SJCRH30 (cell line): ENCODE data around the gene KRT38. TPM values are rescaled to one million over a fixed set of nuclear protein-coding genes. Genes with fewer than 3 reads are reported as not detected.
"Not testable (repeated sequence)": the region's sequence is repeated elsewhere in the genome, so short reads cannot be mapped to it uniquely, and the experiment has no call there.

Experiments
- DNase-seq, 2 experiments: peaks; one replicate each; pipeline ENCODE4 v3.0.0-alpha.2; 2015 to 2020
- H3K27ac ChIP-seq: fragments of 250-450 bp; sonication (Bioruptor Pico); 2 replicates; pipeline ENCODE4 v1.5.1; 2020; ENCODE audit warnings: mild to moderate bottlenecking, moderate library complexity
- H3K27me3 ChIP-seq: fragments of 250-450 bp; sonication (Bioruptor Pico); 2 replicates; pipeline ENCODE4 v1.5.1; 2020; ENCODE audit warnings: mild to moderate bottlenecking, moderate library complexity
- H3K36me3 ChIP-seq: fragments of 250-450 bp; sonication (Bioruptor Pico); 2 replicates; pipeline ENCODE4 v1.5.1; 2020; ENCODE audit warnings: mild to moderate bottlenecking, moderate library complexity
- H3K4me1 ChIP-seq: fragments of 250-450 bp; sonication (Bioruptor Pico); 2 replicates; pipeline ENCODE4 v1.5.1; 2020; ENCODE audit warnings: mild to moderate bottlenecking, moderate library complexity
- H3K4me3 ChIP-seq: fragments of 250-450 bp; sonication (Bioruptor Pico); 2 replicates; pipeline ENCODE4 v1.5.1; 2020; ENCODE audit warnings: mild to moderate bottlenecking, moderate library complexity
- H3K9me3 ChIP-seq: fragments of 250-450 bp; sonication (Bioruptor Pico); replicated peaks from 2 replicates; pipeline ENCODE4 v1.5.1; 2020; ENCODE audit warnings: mild to moderate bottlenecking, moderate library complexity
- total RNA-seq: library from RNA; depleted of rRNA; stranded (reverse); fragments of >200 nt; shearing (Covaris generic); gene quantifications from 2 replicates; pipeline ENCODE4 v1.2.3, GENCODE V29; 2014

The KRT38 gene
- total RNA-seq, 1 experiment from 2014 or later, result not detected

DNA sequence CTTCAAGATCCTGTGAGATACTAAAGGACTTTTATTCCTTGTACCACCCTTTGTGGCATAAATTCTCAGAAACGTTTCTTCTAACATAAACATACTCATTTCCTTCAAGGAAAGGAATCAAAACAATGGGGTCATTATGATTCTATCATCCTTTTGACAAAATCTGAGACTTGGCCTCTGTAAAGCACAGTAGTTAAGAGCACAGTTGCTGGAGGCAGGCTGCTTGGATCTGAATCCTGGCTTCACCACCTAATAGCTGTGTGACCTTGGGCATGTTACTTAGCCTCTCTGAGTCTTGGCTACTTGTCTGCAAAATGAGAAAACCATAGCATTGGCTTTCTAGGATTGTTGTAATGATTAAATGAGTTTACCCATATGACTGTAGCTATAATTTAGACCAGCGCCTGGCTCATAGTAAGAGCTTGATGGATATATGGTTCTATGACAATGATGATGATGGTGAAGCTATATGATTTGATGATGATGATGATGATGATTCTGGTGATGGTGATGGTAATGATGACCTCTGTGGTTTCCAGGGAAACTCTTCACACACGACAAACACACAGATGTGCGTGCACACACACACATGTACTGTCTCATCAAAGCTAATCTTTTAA, 37.3 kb downstream of the KRT38 start:
- H3K27me3 ChIP-seq, result no peaks in the 10 kb centered on the region
- H3K9me3 ChIP-seq, result no peaks in the 10 kb centered on the region
- H3K4me3 ChIP-seq, result no peak overlapping the region
- no peaks in the 10 kb centered on the region for H3K36me3 ChIP-seq
- peaks cover 10% of the 10 kb centered on the region for H3K4me1 ChIP-seq
- H3K27ac ChIP-seq, result no peak overlapping the region
- no peak for DNase-seq

DNA sequence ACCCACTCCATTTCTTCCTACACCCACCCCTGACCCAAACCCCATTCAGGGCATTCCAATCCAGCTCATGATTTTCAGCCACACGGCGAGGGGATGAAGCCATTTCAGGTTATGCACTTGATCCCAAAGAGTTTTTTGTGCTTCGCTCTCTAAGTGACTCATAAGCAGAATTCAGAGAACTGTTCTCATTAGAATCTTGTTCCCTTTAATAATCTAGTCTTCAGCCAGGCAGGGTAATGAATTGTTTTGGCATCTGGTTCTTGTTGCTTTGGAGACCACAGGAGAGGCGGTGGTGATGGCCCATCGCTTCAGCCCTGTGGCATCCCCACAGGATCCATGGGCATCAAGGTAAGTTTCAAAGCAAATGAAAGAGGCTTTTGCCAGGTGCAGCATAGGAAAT, 38.6 kb downstream of the KRT38 start:
- H3K27ac ChIP-seq, result no peak overlapping the region
- peaks cover 10% of the 10 kb centered on the region for H3K4me1 ChIP-seq
- no peaks in the 10 kb centered on the region for H3K27me3 ChIP-seq
- no peaks in the 10 kb centered on the region for H3K36me3 ChIP-seq
- no peaks in the 10 kb centered on the region for H3K9me3 ChIP-seq
- no peak for DNase-seq
- H3K4me3 ChIP-seq, result no peak overlapping the region

DNA sequence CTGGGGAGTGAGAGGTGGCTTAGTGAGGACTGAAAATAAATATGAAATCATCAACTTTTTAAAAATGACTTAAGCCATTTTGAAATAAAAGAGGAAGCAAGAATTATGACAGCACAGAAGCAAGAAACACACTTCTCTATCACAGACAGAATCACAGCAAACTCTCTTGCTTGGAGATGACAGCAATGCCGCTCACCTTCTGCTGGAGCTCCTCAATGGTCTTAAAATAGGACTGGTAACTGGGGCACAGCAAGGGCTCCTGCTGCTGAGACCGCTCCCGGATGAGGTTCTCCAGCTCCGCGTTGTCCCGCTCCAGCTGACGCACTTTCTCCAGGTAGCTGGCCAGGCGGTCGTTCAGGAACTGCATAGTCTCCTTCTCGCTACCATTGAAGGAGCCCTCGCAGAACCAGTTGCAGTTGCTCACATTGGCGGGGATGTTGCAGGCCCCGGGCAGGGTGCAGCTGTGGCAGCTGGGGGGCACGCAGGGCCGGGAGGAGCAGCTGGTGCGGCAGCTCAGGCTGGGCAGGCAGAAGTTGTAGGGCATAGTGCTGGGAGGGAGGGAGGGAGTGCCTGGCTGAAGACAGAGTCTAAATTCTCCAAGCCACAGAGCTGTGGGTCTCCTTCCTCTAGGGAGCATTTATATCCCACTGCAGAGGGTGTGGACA, 43.7 kb downstream of the KRT38 start, which contains the start of gene KRT31:
TSS of gene KRT31 (minus strand) at position 613 of the 665 bp plus-strand sequence. CDS start at position 544, 69 bp downstream.
- H3K9me3 ChIP-seq, result no peaks in the 10 kb centered on the region
- H3K4me1 ChIP-seq, result no peaks in the 10 kb centered on the region
- no peaks in the 10 kb centered on the region for H3K36me3 ChIP-seq
- no peak within 1 kb of the TSS for H3K4me3 ChIP-seq
- DNase-seq, result peak; percentile 6 to 11
- no peak within 1 kb of the TSS for H3K27ac ChIP-seq
- H3K27me3 ChIP-seq, result no peaks in the 10 kb centered on the region

DNA sequence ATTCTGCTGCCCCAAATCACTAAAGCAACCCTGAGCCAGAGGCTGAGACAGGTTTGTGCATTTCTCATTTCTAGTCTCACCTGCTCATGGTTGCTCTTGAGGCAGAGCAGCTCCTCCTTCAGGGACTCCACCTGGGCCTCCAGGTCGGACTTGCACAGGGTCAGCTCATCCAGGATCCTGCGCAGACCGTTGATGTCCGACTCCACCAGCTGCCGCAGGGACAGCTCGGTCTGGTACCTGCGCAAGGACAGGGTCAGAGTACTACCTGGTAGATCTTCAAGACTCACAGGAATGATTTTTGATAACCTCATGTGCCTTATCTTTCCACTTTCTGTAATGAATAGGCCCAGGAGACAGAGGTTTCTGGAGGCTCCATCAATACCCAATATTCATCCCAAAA, 44.4 kb downstream of the KRT38 start:
- H3K4me1 ChIP-seq, result no peaks in the 10 kb centered on the region
- H3K9me3 ChIP-seq, result no peaks in the 10 kb centered on the region

DNA sequence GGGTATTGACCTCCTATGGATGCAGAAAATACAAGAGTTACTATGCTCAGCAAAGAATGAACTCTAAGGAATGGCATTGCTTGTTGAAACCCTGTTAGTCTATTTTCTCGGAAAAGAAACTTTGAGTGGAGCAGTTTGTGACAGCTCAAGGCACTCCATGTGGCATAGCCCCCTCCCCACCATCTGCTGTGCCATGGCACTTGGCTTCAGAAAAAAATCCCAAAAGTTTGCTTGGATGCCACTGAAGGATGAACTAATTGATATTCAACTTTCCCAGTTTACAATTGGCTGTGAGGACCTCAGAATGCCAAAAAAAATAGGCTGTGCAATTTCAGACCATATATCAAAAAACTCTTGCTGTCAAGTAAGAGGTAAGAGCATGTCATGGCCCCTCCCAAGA, 45.2 kb downstream of the KRT38 start:
- no peaks in the 10 kb centered on the region for H3K27me3 ChIP-seq
- no peaks in the 10 kb centered on the region for H3K9me3 ChIP-seq
- no peaks in the 10 kb centered on the region for H3K36me3 ChIP-seq
- no peak overlapping the region for H3K4me3 ChIP-seq
- no peaks in the 10 kb centered on the region for H3K4me1 ChIP-seq
- no peak overlapping the region for H3K27ac ChIP-seq
- DNase-seq, result no peak

More for the DNA sequence above, 44.4 kb downstream of the KRT38 start:
- H3K4me3 ChIP-seq, result no peak overlapping the region
- H3K27me3 ChIP-seq, result no peaks in the 10 kb centered on the region
- no peak overlapping the region for H3K27ac ChIP-seq
- no peak for DNase-seq
- H3K36me3 ChIP-seq, result no peaks in the 10 kb centered on the region

DNA sequence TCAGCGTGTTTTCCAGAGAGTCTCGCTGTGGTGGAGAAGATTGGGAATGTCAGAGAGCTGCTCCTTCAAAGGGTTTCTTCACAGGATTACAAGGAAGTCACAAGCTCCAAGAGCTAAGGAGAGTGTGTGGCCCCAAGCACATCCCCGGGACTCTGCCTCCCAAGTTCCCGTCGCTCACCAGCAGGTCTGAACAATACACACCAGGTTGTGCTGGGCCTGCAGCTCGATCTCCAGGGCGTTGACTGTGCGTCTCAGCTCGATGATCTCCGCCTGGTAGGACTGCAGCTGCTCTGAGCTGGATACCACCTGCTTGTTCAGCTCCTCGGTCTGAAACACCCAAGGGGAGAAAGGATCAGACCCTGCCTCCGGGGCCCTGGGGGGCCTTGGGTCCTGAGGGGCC, 45.7 kb downstream of the KRT38 start:
- not testable (repeated sequence) for H3K36me3 ChIP-seq, H3K27ac ChIP-seq, DNase-seq, H3K4me3 ChIP-seq, H3K4me1 ChIP-seq, H3K9me3 ChIP-seq, H3K27me3 ChIP-seq

DNA sequence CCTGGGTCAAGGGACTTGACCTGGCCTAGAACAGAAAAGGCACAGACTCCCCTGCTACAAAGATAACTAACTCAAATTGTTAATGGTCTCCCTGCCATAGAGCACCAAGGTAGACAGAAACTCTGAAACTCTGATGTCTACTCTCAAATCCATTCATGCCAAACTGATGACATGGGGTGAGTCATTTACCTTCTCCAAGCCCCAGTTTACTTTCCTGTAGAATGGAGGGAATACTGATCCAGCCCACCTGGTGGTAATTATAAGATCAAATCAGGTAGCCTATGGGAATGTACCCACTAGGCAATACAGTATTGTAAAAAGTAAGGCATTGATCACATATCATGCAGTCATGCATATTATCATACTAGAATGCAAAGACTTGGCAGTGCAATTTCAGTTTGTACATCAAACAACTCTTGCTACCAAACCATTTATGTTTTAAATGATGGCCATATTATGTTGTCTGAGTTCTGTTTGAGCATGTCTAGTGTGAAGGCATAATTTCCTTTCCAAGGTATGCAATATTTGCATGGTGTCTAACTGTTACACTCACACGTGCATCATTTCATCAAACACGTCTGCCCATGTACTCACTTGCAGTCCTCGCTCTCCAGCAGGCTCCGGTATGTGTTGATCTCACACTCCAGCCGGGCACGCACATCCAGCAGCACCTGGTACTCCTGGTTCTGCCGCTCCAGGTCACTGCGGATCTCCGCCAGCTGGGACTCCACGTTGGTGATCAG, 46.4 kb downstream of the KRT38 start:
- no peak for DNase-seq
- no peaks in the 10 kb centered on the region for H3K36me3 ChIP-seq
- H3K9me3 ChIP-seq, result no peaks in the 10 kb centered on the region
- H3K4me3 ChIP-seq, result no peak overlapping the region
- no peaks in the 10 kb centered on the region for H3K4me1 ChIP-seq
- no peak overlapping the region for H3K27ac ChIP-seq
- no peaks in the 10 kb centered on the region for H3K27me3 ChIP-seq

DNA sequence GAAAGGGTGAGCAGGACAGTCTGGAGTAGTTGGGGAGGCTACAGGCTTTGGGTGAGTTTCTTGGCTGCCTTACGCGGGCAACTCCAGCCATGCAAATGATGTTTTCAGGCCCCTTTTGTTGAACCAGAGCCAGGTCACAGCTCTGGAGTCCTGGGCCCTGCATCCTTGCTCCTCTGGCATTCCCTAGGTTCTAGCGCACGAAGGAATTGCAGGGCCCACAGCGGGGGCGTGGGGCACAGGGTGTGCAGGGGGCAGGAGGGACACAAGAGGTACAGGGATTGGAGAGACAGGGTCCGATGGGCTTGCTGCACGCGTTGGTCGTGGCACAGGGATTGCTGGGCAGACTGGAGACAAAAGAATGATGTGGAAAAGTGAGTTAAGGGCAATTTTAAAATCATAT, 47.0 kb downstream of the KRT38 start:
- Histone ChIP-seq H3K27me3 (no peaks in the 10 kb centered on the region), H3K9me3 (no peaks in the 10 kb centered on the region), H3K27ac (no peak overlapping the region), H3K4me1 (no peaks in the 10 kb centered on the region), H3K36me3 (no peaks in the 10 kb centered on the region), H3K4me3 (no peak overlapping the region)
- DNase-seq, result no peak

DNA sequence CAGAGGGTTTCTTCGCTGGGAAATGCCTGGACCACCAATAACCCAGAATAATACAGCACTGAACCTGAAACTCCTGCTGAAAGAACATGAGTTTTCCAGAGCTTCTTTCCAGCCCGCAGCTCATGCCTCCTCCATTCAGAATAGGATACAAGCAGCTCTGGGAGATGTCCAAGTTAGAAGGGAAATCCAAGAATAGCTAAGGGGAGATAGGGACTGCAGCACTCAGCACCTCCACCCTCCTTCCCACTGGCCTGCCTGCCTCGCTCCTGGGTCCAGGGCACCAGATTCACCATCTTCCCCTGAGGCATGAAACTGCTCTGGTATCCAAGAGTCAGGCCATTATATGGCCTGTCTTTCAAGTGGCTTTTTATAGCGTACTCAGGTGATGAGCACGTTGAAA, 47.5 kb downstream of the KRT38 start:
- H3K36me3 ChIP-seq, result no peaks in the 10 kb centered on the region
- H3K9me3 ChIP-seq, result no peaks in the 10 kb centered on the region
- DNase-seq, result no peak

DNA sequence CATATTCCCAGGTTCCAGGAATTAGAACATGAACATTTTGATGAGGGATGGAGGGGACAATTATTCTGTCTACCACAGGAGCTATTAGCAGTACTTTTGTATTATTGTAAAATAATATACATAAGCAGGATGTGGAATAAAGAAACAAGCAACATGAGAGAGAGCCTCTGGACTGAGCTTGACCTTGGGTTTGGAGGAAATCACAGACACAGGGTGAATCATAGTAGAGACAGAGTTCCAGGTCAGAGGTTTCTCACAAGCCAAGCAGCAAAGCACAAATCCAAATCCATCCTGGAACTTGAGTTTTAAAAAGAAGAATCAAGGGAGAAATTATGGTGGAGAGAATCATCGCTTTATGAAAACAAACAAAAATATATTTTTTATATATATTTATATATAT, 48.5 kb downstream of the KRT38 start:
- Histone ChIP-seq H3K9me3 (no peaks in the 10 kb centered on the region), H3K27ac (no peak overlapping the region), H3K4me3 (no peak overlapping the region), H3K27me3 (no peaks in the 10 kb centered on the region), H3K4me1 (no peaks in the 10 kb centered on the region), H3K36me3 (no peaks in the 10 kb centered on the region)
- DNase-seq, result no peak

More for the DNA sequence above, 47.5 kb downstream of the KRT38 start:
- Histone ChIP-seq H3K4me1 (no peaks in the 10 kb centered on the region), H3K27me3 (no peaks in the 10 kb centered on the region), H3K27ac (no peak overlapping the region), H3K4me3 (no peak overlapping the region)

DNA sequence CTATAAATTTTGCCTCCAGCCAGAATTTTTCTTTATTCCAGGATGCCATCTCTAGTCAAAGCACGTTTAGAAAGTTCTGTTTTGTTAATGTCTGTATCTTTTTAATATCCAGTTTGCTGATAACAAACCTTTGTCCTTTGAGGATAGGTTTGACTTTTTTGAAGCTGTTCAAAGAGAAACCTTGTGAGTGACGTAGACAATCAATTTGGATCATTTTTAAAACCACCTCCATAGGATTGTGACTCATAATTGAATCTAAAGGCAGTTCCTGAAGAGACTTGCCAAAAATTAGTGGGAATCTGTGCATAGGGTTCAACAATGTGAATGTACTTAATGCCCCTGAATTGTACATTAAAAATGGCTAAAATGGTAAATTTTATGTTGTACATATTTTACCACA, 49.2 kb downstream of the KRT38 start:
- H3K36me3 ChIP-seq, result no peaks in the 10 kb centered on the region
- H3K4me3 ChIP-seq, result no peak overlapping the region
- H3K9me3 ChIP-seq, result no peaks in the 10 kb centered on the region
- no peaks in the 10 kb centered on the region for H3K4me1 ChIP-seq
- H3K27ac ChIP-seq, result no peak overlapping the region
- no peak for DNase-seq
- H3K27me3 ChIP-seq, result no peaks in the 10 kb centered on the region

DNA sequence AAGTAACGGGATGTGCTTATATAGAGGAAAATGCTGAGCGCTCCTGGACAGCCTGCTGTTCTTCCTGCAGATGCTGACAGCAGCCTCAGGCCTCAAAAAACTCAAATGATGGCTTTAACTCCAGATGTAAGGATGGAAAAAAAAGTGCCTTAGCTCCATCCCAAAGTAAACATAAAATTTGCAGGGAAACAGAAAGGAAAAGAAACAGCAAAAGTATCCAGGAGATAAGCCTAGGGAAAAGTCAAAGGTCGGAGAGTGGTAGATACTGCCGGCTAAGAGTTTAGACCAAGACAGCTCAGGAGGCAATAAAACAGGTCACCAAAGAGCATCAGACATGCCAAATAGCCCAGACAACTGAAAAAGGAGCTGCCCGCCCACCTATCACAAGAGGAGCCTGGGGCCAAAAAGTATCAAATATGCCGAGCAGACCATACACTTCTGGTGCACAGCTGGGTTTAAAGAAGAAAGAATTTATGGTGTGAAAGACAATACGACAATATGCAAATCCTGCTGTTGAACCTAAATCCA, 50.3 kb downstream of the KRT38 start:
- Histone ChIP-seq H3K27ac (no peak overlapping the region), H3K36me3 (no peaks in the 10 kb centered on the region), H3K27me3 (no peaks in the 10 kb centered on the region), H3K4me1 (no peaks in the 10 kb centered on the region), H3K4me3 (no peak overlapping the region), H3K9me3 (no peaks in the 10 kb centered on the region)
- DNase-seq, result no peak

DNA sequence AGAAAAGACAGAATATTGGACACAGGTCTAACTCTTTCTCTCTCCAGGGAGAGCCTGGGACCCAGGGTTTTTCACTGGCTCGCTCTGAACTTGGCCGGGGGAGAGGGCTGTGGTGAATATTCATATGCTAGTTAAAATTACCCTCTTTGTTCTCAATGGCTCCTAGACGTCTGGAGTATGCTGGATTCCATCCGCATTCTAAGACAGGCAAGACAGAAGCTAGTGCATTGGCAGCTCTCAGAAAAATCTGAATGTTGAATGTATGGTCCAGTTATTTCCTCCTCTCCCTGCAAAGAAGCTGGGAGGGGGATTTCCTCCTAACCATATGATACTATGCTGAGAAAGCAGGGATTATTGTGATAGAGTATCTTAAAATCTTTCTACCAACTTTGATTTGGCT, 53.1 kb downstream of the KRT38 start:
- Histone ChIP-seq H3K4me1 (no peaks in the 10 kb centered on the region), H3K27me3 (no peaks in the 10 kb centered on the region), H3K9me3 (no peaks in the 10 kb centered on the region), H3K36me3 (no peaks in the 10 kb centered on the region), H3K4me3 (no peak overlapping the region), H3K27ac (no peak overlapping the region)
- no peak for DNase-seq

DNA sequence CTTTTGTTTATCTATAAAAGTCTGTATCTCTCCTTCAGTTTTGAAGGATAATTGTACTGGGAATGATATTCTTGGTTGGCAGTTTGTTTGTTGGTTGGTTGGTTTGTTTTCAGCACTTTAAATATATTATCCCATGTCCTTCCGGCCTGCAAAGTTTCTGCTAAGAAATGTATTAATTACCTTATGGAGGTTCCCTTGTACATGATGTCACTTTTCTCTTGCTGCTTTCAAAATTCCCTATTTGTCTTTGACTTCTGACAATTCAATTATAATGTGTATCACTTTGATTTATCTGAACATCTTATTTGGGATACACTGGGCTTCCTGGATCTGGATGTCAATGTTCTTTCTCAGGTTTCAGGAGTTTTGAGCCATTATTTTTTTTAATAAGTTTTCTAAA, 54.6 kb downstream of the KRT38 start:
- Histone ChIP-seq H3K27me3 (no peaks in the 10 kb centered on the region), H3K27ac (no peak overlapping the region), H3K4me3 (no peak overlapping the region), H3K4me1 (no peaks in the 10 kb centered on the region), H3K9me3 (no peaks in the 10 kb centered on the region), H3K36me3 (no peaks in the 10 kb centered on the region)
- DNase-seq, result no peak
